HS-27A (cell line): ENCODE data around the gene STRIT1.
"Not testable (repeated sequence)": the region's sequence is repeated elsewhere in the genome, so short reads cannot be mapped to it uniquely, and the experiment has no call there.

Experiments used
- DNase-seq: peaks from one replicate; pipeline ENCODE4 v3.0.0-alpha.2; 2012; ENCODE audit warnings: low read depth, missing footprints

Gene STRIT1

DNA sequence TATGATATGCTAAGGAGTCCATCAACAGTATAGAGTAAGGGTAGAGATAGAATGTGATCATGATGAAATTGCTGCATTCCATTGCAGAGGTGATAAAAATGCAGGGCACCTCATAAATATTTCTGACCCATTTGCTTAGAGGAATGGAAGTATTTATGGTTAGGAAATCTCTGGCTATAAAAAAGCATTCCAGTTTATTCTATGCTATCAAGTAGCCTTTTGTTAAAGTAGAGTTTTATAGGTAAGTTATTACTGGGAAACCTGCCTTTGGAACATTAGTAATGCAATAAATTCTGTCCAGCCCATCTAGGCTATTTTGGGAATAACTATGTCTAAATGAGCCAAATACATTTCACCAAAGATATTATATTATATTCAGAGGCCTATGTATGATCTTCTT, 19.8 kb upstream of the STRIT1 start:
- no peak for DNase-seq

DNA sequence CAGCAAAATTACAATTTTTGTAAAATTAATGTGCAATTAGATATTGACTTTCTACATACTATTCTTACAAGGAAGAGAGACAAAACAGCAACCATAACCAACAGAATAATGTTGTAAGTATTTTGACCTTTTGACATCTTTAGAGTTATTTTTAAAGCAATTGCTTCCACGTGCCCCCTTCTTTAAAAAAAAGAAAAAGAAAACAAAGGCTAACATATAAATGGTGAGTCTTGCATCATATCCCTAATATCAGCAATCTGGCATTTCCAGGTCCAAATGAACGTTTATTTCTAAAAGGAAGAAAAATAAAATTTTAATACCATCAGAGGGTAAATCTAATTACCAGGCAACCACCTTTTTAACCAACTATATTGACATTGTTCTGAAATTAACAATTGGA, 19.3 kb upstream of the STRIT1 start:
- DNase-seq = no peak

DNA sequence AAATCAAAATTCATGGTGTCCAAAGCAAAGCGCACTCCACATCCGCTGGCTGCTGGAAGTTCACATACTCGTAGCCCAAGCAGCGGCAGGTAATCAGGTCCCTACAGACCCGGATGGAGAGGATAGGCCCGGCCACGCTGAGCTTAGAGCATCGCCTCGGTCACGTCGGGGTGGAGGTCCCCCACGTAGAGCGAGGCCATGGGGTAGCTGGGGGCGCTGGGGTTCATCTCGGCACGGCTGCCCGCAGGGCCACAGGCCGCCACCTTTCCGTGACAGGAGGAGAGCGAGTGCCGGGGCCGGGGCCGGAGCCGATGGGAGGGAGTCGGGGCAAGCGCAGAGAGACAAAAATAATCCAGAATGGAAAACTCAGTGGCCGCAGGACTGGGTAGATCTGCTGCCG, 16.1 kb upstream of the STRIT1 start:
- DNase-seq = no peak

DNA sequence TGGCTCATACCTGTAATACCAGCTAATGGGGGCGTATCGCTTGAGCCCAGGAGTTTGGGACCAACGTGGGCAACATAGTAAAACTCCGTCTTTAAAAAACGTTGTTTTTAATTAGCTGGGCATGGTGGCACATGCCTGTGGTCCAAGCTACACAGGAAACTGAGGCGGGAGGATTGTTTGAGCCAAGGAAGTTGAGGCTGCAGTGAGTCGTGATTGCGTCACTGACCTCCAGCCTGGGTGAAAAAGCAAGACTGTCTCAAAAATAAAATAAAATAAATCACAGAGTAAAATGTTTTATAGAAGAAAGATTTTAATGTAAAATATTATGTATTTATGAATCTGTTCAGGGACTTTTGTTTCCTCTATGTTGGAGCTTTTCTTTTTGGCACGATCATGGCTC, 15.3 kb upstream of the STRIT1 start:
- DNase-seq = no peak

- no peak for DNase-seq
Observed at GRCh38 chr3:155307183-155307582, 13.7 kb upstream of the STRIT1 start.

GRCh38 chr3:155304394-155304793, 10.9 kb upstream of the STRIT1 start:
- DNase-seq = no peak

- no peak for DNase-seq
Observed at GRCh38 chr3:155303540-155304097, 10.1 kb upstream of the STRIT1 start.

DNA sequence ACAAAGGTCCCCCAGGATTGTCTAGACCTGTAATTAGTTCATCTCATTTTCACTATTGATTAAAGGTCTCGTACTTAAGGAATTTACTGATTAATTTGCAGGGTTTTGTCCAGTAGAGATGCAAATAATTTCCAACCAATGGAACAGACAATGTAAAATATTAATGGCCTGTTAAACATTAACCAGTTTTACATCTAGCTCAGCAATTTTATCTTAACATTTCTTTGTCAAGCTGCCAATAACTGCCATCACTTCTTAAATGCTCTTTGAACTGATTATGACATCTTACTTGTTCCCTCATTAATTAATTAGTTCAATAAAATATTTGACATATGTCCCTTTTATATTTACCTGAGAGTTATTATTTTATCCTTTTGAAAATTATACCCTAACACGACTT, 9.4 kb upstream of the STRIT1 start:
- no peak for DNase-seq

GRCh38 chr3:155302481-155302880, 9.0 kb upstream of the STRIT1 start:
- DNase-seq = no peak

DNA sequence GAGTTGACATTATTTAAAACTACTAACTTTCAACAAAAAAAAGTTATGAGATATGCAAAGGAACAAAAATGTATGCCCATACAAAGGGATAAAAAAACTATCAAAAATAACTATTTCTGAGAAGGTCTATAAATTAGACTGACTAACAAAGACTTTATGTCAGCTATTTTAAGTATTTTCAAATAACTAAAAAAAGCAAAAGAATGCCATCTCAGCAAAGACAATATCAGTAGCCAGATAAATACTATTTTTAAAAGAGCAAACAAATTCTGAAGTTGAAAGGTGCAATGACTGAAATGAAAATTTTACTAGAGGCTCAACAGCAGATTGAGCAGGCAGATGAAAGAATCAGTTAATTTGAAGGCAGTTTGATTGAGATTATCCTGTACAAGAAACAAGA, 3.6 kb upstream of the STRIT1 start:
- no peak for DNase-seq

GRCh38 chr3:155296413-155296812, 2.9 kb upstream of the STRIT1 start:
- no peak for DNase-seq

DNA sequence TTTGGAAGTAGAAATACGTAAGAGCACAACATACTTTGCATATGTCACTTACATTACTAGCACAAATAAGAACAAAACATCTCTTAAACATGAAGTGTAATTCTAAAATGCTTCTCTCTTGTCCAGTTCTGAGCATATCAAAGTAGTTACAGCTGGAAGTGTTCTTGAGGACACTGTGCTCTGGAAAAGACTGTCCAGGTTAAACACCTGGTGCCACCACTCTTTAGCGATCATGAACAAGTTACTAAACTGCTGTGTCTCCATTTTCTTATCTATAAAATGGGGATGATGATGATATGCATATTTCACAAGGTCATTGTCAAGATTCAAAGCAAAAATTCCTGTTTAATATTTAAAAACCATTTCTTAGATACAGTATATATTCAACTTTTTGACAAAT, 790 bp downstream of the STRIT1 start:
- no peak for DNase-seq

- no peak for DNase-seq
Observed at GRCh38 chr3:155292133-155292532, 1.4 kb downstream of the STRIT1 start.

GRCh38 chr3:155286736-155287135, 6.7 kb downstream of the STRIT1 start:
- no peak for DNase-seq

DNA sequence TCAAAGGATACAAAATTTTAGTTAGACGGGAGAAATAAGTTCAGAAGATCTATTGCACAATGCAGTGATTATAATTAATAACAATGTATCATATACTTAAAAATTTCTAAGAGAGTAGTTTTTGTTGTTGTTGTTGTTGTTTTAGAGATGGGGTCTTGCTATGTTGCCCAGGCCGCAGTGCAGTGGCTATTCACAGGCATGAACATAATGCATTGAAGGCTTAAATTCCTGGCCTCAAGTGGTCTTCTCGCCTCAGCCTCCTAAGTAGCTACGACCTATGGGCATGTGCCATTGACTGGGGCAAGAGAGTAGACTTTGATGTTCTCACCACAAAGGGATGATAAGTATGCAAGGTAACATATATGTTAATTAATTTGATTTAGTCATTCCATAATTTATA, 7.5 kb downstream of the STRIT1 start:
- no peak for DNase-seq

DNA sequence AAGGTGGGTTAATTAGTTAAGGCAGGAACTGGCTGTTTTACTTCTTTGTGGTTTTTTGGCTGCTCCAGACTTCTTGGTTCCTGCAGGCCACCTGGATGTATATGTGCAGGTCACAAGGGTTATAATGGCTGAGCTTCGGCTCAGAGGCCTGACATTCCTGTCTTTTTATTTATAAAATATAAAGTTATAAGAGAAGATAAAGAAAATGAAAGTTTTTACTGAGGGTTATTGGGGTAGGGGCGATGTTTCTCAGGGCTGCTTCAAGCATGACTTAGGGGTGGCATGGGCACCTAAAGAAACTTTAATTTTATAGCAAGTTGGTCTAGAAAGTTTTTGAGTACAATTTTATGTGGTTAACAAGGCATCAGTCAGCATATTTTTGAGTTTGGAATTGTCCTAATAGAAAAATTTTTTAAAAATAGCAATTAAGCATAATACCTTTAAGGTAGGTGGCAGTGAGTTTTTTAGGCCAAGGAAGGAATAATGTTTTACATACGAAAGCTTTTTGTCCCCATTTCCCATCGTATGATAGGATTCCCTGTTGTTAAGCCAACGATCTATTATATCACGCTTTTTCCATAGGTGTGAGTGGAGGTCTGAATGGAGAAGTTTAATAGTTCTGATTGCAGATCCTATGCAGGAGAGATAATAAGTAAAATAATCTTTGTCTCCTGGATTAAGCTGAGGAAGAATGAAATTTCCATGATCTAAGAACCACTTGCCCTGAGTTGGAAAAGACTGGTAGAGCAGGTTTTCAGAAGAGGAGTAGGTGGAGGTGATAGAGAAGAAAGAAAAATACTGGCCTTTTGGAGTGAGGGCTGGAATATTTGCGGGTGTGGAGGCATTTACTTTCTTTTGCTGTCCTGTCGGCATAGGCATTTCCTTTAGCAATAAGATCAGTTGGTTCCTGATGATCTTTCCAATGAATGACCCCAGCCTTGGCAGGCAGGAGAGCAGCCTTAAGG, 10.1 kb downstream of the STRIT1 start:
- no peak for DNase-seq

- peak; percentile 29 for DNase-seq
Observed at GRCh38 chr3:155282385-155283091, 10.9 kb downstream of the STRIT1 start.

DNA sequence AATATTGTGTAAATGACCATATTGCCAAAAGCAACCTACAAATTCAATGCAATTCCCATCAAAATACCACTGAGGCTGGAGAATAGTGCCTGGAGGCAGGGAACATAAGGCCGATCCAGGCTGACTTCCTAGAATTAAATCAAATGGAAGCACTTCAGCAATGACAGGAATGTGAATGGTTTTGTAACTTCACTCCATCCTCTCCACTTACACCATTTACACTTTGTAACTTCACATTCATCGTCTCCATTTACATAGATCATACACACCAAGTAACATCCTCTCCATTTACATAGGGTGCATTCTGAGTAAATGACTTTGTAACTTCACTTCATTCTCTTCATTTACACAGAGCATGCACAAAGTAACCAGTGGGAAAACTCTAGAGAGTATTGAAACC, 11.6 kb downstream of the STRIT1 start:
- peak; percentile 19 for DNase-seq

- DNase-seq = not testable (repeated sequence)
Observed at GRCh38 chr3:155276089-155276488, 17.4 kb downstream of the STRIT1 start.

- not testable (repeated sequence) for DNase-seq
Observed at GRCh38 chr3:155275159-155275754, 18.2 kb downstream of the STRIT1 start.

DNA sequence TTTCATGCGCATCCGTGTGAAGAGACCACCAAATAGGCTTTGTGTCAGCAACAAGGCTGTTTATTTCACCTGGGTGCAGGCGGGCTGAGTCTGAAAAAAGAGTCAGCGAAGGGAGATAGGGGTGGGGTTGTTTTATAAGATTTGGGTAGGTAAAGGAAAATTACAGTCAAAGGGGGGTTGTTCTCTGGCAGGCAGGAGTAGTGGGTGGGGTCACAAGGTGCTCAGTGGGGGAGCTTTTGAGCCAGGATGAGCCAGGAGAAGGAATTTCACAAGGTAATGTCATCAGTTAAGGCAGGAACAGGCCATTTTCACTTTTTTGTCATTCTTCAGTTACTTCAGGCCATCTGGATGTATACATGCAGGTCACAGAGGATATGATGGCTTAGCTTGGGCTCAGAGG, 19.0 kb downstream of the STRIT1 start:
- not testable (repeated sequence) for DNase-seq

DNA sequence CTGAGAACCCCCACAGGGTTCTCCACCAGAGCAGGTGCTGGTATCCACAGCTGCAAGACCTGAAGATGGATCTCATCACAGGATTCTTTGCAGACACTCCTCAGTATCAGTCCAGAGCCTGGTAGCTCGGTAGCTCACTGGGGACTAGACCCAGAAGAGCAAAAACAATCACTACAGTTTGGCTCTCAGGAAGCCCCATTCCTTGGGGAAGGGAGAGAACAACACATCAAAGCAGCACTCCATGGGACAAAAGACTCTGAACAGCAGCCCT, 22.2 kb downstream of the STRIT1 start:
- DNase-seq = no peak
